CD4-positive, alpha-beta T cell treated with Interleukin-4 for 1 hour (primary cell): ENCODE data around the gene OVCH1.
A peak's percentile ranks its signal among the peaks of the same experiment; 100 is the strongest.
"Not testable (repeated sequence)": the region's sequence is repeated elsewhere in the genome, so short reads cannot be mapped to it uniquely, and the experiment has no call there.

Experiments used
- DNase-seq, 2 donors: peaks; one replicate each; pipeline ENCODE4 v3.0.0-alpha.2; 2020 to 2022

OVCH1 gene

DNA sequence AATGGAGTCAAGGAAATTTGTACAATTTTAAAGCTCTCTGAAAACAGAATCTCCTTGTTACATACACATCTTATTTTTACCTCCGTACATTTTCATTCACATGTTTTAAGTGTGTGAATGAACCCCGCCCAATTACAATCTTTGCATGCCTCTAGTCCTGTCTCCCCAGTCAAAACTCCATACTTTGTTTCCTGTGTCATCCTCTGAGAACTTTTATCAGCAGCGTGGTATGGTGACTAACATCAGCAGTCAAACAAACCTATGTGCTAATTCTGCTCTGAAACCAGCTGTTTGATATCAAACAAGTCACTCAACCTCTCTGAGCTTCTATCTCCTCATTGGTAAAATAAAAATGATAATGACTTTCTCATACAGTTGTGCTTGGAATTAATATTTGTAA is 100.7 kb downstream of the OVCH1 start:
- DNase-seq: no peak

DNA sequence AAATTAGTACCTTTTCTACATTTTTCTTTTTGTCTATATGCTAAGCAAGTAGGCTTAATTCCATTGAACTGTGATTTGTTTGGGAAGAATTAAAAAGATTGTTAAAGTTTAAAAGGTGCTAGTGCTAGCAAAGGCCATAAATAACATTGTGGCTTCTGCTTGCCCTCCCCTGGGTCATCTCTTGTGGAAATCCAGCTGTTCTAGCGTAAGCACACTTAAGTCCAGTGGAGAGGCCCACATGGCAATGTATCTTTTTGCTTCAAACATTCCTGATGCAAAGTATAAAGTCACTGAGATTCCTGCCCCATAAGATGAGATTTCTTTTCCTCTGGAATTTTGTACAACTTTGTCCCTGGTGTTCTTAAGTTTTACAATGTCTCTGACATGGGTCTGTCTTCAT is 102.1 kb downstream of the OVCH1 start:
- DNase-seq: no peak

DNA sequence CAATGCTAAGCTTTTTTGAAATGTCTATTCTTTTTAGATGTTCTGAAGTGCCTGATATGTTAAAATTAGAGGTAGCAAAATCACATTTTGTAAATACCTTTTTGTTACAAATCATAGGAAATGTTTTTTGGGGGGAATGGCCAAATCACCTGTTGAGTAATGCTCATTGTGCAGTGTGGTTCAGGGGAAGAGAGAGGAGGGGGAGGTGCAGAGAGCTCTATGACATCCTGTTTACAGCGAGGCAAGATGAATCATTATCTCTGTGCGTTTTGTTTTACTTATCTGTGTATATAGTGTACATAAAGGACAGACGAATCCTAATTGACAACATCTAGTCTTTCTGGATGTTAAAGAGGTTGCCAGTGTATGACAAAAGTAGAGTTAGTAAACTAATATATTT is 107.1 kb downstream of the OVCH1 start:
- peak; percentile 42 to 65 for DNase-seq

DNA sequence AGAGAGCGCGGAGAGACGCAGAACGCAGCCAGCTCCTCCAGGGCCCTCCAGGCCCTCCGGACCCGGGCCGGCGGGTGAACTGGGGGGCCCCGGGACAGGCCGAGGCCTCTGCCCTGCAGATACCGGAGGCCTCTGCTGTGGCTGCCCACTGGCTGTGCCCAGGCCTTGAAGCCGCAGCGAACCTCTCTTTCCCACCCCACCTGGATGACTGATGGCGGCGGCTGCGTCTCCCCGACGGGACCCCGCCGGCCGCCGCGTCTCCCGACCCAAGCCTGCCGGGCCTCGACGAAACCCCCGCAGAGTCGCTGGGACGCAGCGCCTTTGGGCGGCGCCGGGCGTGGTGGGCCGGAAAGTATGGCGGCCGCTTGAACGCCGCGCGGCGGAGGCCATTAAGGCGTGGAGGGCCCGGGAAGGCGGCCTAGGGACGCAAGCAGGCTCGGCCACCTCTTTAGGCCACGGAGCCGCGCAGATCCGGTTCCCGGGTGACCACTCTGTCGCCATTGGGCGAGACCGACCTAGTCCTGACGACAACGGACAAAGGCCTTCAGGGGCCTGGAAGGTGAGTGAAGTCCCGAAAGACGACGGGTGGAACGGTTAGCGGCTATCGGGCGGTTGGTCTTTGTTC is 108.1 kb downstream of the OVCH1 start:
- peak in 1 of 2 donors; percentile 20 for DNase-seq

DNA sequence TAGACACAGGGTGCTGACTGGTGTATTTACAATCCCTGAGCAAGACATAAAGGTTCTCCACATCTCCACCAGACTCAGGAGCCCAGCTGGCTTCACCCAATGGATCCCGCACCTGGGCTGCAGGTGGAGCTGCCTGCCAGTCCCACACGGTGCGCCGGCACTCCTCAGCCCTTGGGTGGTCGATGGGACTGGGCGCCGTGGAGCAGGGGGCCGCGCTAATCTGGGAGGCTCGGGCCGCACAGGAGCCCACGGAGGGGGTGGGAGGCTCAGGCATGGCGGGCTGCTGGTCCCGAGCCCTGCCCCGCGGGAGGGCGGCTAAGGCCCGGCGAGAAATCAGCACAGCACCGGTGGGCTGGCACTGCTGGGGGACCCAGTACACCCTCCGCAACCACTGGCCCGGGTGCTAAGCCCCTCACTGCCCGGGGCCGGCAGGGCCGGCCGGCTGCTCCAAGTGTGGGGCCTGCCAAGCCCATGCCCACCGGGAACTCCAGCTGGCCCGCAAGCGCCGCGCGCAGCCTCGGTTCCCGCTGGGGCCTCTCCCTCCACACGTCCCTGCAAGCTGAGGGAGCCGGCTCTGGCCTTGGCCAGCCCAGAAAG is 111.3 kb downstream of the OVCH1 start:
- DNase-seq: not testable (repeated sequence)

DNA sequence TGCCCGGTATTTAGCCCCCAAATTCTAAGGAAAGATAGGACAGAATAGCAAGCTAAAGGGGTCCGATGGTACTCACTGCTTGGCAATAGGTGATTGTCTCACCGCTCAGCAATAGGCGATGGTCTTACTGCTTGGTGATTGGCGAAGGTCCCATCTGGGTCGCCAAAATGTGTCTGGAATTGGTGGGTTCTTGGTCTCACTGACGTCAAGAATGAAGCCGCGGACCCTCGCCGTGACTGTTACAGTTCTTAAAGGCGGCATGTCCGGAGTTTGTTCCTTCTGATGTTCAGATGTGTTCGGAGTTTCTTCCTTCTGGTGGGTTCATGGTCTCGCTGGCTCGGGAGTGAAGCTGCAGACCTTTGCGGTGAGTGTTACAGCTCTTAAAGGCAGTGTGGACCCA is 112.3 kb downstream of the OVCH1 start:
- DNase-seq: not testable (repeated sequence)

DNA sequence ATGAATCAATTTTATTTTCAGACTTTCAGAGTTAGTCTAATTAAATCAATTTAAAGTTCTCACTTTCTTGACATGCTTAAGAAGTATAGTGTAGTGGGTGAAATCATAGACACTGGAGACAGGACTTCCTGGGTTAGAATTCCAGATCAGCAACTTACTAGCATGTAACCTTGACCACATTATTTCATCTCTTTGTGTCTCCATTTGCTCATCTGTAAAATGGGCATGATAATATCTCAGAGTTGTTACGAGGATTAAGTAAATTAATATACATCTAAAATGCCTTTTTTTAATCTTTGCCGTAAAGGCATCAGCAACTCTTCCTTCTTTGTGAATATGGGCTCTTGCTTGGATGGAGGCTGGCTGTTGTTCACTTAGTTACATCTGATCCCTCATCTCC is 115.2 kb downstream of the OVCH1 start:
- no peak for DNase-seq

DNA sequence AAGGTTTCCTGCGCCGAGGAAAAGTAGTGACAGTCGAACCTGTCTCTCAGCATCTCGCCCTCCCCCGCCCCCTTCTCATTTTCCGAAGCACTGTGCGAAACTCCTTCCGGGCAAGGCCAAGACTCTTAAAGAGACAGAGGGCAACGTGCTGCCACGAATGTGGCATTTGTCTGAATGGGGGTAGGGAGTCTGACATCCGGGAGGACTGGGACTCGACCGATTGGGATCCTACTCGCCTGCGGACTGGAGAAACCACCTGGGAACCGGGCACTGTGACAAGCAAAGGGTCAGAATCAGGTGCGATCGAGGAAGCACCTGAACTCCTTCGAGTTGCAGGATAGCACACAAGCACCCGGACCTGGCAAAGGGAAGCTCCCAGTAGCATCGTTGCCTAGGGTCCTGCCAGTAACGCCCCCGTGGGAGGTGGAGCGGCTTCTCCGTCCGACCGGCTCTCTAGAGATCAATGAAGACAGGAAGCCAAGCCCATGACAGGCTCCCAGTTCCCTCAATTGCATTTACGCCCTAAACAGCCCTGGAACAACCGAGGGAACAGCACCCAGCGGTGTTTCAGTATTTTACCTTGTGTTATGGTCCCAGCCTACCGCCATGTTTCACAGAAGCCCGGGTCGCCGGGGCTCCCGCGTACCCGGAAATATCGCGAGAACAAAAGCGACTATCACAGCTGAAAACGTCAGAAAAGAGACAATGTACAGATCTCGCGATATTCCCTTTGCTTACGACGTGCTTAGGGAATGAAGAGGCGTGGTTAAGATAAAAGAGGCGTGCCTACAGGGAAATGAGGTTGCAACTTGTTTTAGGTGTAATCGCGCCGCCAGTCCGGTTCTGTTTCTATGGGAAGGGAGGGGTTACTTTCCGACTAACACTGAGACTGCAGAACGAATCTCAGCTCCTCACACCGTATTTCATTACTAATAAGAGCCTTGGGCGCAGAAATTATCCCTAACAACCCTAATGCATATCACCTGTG is 116.7 kb downstream of the OVCH1 start, which contains the start of gene ERGIC2:
Gene ERGIC2, minus strand, starts transcription at position 637 of the 988 bp plus-strand sequence. CDS start 9,539 bp downstream, outside the sequence.
- DNase-seq: peak; percentile 96 to 98
